Breast epithelium (tissue), 4 donors: ENCODE results near the gene MFRP. TPM values are rescaled to one million over a fixed set of nuclear protein-coding genes. Genes with fewer than 3 reads are reported as not detected.

Experiments used
- DNase-seq, 2 donors: peaks; one replicate each; pipeline ENCODE4 v3.0.0-alpha.2; 2019; ENCODE audit warnings: low spot score in 2 of 2
- H3K27ac ChIP-seq, 2 donors: fragments of 200-600 bp; sonication (generic) in 1 of 2; one replicate each; pipeline ENCODE4 v1.5.1; 2016 to 2019; ENCODE audit warnings: mild to moderate bottlenecking in 1 of 2
- H3K27me3 ChIP-seq, 2 donors: fragments of 200-600 bp; sonication (generic) in 1 of 2; one replicate each; pipeline versions ENCODE4 v1.5.1 to v1.6.0; 2017 to 2019; ENCODE audit warnings: control low read depth in 1 of 2, mild to moderate bottlenecking in 1 of 2
- H3K36me3 ChIP-seq: fragments of 200-600 bp; one replicate; pipeline ENCODE4 v1.5.1; 2019
- H3K4me1 ChIP-seq, 2 donors: fragments of 200-600 bp; sonication (generic); one replicate each; pipeline ENCODE4 v1.5.1; 2016 to 2019; ENCODE audit warnings: control low read depth in 1 of 2
- H3K4me3 ChIP-seq, 3 donors: fragments of 200-600 bp; sonication (generic); 1 replicate in 2 of 3; 2 replicates in 1 of 3; pipeline ENCODE4 v1.5.1; 2016 to 2019; ENCODE audit warnings: mild to moderate bottlenecking in 3 of 3, moderate library complexity in 2 of 3
- H3K9me3 ChIP-seq, 2 donors: fragments of 200-600 bp; sonication (generic) in 1 of 2; one replicate each; pipeline ENCODE4 v1.5.1; 2016 to 2019; ENCODE audit warnings: control low read depth in 1 of 2
- POLR2A ChIP-seq: fragments of 450-650 bp; IDR thresholded peaks from one replicate; pipeline ENCODE4 v1.6.1; 2016; ENCODE audit warnings: antibody characterized with exemption, mild to moderate bottlenecking, moderate library complexity
- POLR2AphosphoS5 ChIP-seq, 3 donors: sonication (generic); formaldehyde crosslinking; IDR thresholded peaks; one replicate each; pipeline ENCODE4 v1.6.1; 2017; ENCODE audit warnings: antibody characterized with exemption in 3 of 3
- intact Hi-C: fragments of 100-400 bp; cut with DNase I; formaldehyde crosslinking; loops from one replicate; pipeline ENCODE4 v1.15.1; 2023; ENCODE audit warnings: low total_unique reads
- total RNA-seq, 3 donors: library from RNA; depleted of rRNA; stranded (reverse); fragments of >200 nt; gene quantifications; one replicate each; pipeline ENCODE4 v1.1.0, GENCODE V29; 2016
- TF ChIP-seq, protein P1 (sequence below), 3 donors: fragments of 450-650 bp; IDR thresholded peaks; one replicate each; pipeline ENCODE4 v1.5.1; 2016 to 2017; ENCODE audit warnings: antibody characterized with exemption in 3 of 3, mild to moderate bottlenecking in 3 of 3, moderate library complexity in 3 of 3

Gene MFRP
- total RNA-seq, 3 donors from 2014 or later = 0.16 TPM; not detected in 2

DNA sequence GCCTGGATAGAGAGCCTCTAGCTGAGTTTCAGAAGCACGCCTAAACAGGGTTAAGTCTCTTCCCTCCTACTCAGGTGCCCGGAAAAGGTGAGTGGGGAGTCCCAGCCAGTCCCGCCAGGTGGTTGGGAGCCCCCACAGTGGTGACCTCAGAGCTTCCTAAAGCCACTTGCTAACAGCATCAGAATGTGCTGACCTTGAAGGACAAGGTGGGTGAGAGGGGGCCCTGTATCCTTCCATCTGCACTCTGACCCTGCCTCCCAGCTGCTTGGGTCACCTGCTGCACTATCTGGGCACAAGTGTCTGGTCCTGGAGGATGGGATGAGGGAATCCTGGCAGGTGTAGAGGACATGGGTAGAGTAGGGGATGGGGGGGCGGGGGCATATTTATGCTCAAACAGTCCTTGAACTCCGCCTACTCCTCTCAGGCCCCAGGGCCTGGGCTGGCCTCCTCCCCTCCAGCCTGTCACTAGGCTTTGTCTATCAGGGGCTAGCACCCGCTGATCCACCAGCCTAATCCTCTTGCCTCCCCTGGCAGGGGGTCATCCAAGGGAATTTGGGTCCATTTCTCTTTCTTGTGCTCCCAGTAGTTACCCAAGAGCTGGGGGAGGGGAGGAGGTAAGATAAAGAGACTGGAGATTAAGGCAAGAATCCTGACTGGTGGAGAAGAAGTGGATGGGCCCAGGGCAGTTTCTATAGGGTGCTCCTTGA is 31.6 kb upstream of the MFRP start:
- no peaks in the 10 kb centered on the region for H3K9me3 ChIP-seq
- intact Hi-C loops = no loop called here
- H3K36me3 ChIP-seq = no peaks in the 10 kb centered on the region
- peak in 1 of 2 donors; percentile 43 for DNase-seq
- no peaks in the 10 kb centered on the region for H3K27me3 ChIP-seq
- peaks cover 21 to 43% of the 10 kb centered on the region in 2 donors for H3K4me1 ChIP-seq
- H3K4me3 ChIP-seq = no peak overlapping the region
- no peak for TF ChIP-seq POLR2AphosphoS5 (IDR thresholded peaks at IDR 0.05)
- TF ChIP-seq POLR2A = no peak
- TF ChIP-seq, protein P1, sequence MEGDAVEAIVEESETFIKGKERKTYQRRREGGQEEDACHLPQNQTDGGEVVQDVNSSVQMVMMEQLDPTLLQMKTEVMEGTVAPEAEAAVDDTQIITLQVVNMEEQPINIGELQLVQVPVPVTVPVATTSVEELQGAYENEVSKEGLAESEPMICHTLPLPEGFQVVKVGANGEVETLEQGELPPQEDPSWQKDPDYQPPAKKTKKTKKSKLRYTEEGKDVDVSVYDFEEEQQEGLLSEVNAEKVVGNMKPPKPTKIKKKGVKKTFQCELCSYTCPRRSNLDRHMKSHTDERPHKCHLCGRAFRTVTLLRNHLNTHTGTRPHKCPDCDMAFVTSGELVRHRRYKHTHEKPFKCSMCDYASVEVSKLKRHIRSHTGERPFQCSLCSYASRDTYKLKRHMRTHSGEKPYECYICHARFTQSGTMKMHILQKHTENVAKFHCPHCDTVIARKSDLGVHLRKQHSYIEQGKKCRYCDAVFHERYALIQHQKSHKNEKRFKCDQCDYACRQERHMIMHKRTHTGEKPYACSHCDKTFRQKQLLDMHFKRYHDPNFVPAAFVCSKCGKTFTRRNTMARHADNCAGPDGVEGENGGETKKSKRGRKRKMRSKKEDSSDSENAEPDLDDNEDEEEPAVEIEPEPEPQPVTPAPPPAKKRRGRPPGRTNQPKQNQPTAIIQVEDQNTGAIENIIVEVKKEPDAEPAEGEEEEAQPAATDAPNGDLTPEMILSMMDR (IDR thresholded peaks at IDR 0.05) = no peak
- peak overlapping the region; percentile 75 to 93 for H3K27ac ChIP-seq

DNA sequence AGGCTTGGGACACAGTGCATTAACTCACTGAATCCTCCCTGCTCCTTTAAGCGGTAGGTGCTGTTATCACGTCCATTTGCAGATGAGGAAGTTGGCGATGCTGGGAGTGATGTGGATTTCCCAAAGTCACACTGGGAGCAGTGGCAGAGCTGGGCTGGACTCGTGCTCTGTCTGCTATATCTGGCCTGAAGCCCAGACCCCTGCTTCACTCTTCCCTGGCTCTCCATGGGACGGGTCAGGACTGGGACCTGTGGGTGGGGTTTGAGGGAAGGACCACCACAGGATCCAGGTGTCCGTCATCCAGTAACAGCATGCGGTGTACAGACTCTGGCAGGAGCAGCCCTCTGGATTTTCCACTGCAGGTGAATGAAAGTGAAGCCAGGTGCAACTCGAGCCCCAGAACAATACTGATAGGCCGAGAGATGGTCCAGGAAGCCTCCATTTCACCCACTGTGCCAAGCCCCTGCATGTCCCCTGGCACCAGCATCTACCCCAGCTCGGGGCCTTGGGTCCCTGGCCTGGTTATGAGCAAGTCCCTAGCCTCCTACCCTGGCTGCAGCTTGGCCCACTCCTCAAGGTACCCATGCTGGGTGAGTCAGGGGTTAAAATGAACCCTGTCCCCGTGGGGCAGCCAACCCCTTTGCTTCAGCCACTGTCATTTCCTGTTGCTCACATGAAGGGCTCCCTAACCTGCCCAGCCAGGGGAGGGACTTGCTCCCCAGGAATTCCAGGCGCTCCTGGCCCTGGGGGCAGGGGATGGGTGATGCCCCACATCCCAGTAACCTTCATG is 30.8 kb upstream of the MFRP start:
- peak overlapping the region; percentile 75 to 93 for H3K27ac ChIP-seq
- intact Hi-C loops = no loop called here
- no peaks in the 10 kb centered on the region for H3K27me3 ChIP-seq
- peaks cover 21 to 41% of the 10 kb centered on the region in 2 donors for H3K4me1 ChIP-seq
- H3K36me3 ChIP-seq = no peaks in the 10 kb centered on the region
- no peak overlapping the region for H3K4me3 ChIP-seq
- TF ChIP-seq POLR2A (no peak), POLR2AphosphoS5 (IDR thresholded peaks at IDR 0.05) (no peak)
- TF ChIP-seq, protein P1 (IDR thresholded peaks at IDR 0.05) = no peak
- no peaks in the 10 kb centered on the region for H3K9me3 ChIP-seq
- peak; percentile 46 to 62 for DNase-seq

DNA sequence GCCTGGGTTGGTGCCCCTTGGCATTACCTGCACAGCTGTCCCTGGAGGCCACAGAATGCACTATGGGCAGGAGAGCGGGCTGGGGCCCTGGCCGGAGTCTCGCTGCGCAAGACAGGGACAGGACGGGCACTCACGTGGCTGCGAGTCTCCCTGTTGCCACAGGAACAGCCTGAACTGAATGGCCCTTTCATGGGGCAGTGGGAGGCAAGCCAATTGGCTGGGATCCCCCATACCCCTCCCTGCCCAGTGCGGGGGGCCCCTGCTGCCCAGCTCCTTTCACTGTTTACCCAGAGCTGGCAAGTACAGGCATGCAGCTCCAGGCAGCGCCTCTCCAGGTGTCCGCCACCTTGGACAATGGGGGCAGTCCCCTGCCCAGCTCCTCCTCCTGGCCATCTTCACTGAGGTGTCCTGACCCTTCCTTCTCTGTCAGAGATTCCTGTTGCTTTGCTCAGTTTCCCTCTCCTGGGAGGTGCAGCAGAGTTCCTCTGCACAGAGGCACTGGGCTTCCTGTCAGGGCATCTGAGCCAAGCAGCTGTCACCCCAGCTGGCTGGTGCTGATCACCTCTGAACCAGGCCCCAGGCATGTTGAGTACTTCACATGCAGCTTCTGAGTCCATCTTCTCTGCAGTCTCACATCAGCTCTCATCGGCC is 29.8 kb upstream of the MFRP start:
- DNase-seq = peak; percentile 78 to 93
- intact Hi-C loops = no loop called here
- Histone ChIP-seq H3K4me1 (peaks cover 21 to 37% of the 10 kb centered on the region in 2 donors), H3K27ac (peak overlapping the region; percentile 93 to 95), H3K4me3 (peak overlapping the region in 2 of 3 donors; percentile 27 to 48), H3K27me3 (no peaks in the 10 kb centered on the region), H3K9me3 (no peaks in the 10 kb centered on the region), H3K36me3 (no peaks in the 10 kb centered on the region)
- TF ChIP-seq, protein P1 (IDR thresholded peaks at IDR 0.05) = no peak
- peak in 2 of 3 donors; percentile 15 to 57 for TF ChIP-seq POLR2AphosphoS5 (IDR thresholded peaks at IDR 0.05)

DNA sequence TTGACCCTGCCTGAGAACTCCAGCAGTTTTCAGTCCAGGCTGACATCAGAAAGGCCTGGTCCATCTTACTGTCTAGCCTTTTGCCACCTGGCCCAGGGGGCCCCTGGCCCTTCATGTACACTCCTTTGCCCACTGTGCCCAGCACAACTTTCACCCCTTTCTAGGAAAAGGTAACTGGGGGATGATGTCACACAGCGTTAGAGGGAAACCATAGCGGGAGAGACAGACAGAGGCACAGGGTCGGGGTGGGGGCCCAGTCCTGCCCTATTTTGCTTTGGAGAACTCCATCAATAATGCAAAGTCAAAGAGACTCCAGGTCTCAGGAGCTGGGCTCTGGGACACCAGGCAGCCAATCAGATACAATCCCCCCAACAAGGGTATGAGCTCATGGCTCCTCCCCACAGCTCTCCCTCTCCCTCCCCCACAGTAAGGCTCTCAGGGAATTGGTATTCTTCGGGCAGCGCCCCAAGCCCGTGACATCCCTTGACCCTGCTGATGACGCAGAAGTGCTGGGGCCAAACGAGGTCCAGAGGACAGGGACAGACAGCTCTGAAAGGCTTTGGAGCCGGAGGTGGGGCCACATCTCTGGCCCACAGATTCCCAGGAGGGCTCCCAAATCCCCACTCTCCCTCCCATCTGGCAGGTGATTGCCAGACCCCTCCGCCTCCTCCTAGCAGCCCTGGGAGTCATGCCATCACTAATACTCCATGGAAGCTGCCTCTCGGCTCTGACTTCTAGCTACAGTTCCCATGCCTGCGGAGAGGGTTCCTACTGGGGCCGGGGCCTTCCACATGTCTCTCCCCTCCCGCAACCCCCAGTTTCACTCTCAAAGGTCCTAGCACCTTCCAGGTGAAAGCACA is 29.1 kb upstream of the MFRP start:
- Histone ChIP-seq H3K27me3 (no peaks in the 10 kb centered on the region), H3K27ac (peak overlapping the region; percentile 93 to 95), H3K4me3 (peak overlapping the region in 2 of 3 donors; percentile 27 to 48), H3K4me1 (peaks cover 21 to 37% of the 10 kb centered on the region in 2 donors), H3K36me3 (no peaks in the 10 kb centered on the region), H3K9me3 (no peaks in the 10 kb centered on the region)
- DNase-seq = peak; percentile 55 to 86
- no peak for TF ChIP-seq POLR2AphosphoS5 (IDR thresholded peaks at IDR 0.05)
- TF ChIP-seq, protein P1 (IDR thresholded peaks at IDR 0.05) = no peak
- no peak for TF ChIP-seq POLR2A
- intact Hi-C loops = no loop called here
